GM12878 (cell line): ENCODE results near the gene SPDYE2B. TPM values are rescaled to one million over a fixed set of nuclear protein-coding genes. Genes with fewer than 3 reads are reported as not detected.
"Not testable (repeated sequence)": the region's sequence is repeated elsewhere in the genome, so short reads cannot be mapped to it uniquely, and the experiment has no call there.

Experiments used
- ATAC-seq: fragments of 200-7000 bp; cut with Tn5 transposase; 3 replicates; pipeline ENCODE4 v1.9.1; 2020; ENCODE audit warnings: mild to moderate bottlenecking, moderate library complexity
- BruUV-seq: library from RNA; stranded (reverse); fragments of 400-500 nt; replicated peaks from 2 replicates; lab custom pipeline; 2021; lab: Mats Ljungman, UMichigan
- CTCF ChIA-PET: fragments of 300-600 bp; sonication (Branson Sonifier 250); formaldehyde crosslinking; extraction: SDS; loops from one replicate; lab custom pipeline; 2021; ENCODE audit warnings: inconsistent platforms; lab: Yijun Ruan, JAX
- POLR2A ChIA-PET: fragments of 350-600 bp; formaldehyde crosslinking; extraction: SDS; loops from one replicate; lab custom pipeline; 2021; ENCODE audit warnings: inconsistent platforms; lab: Charles Lee
- RAD21 ChIA-PET: fragments of 300-600 bp; sonication (Branson Sonifier 250); formaldehyde crosslinking; loops from one replicate; lab custom pipeline; 2023; ENCODE audit warnings: antibody characterized with exemption; ENCODE audit not compliant: unreplicated experiment; lab: Charles Lee
- SMC1A ChIA-PET: fragments of 300-600 bp; sonication (Branson Sonifier 250); formaldehyde crosslinking; loops from one replicate; lab custom pipeline; 2023; ENCODE audit not compliant: unreplicated experiment, uncharacterized antibody; lab: Charles Lee
- DNase-seq: peaks from one replicate; pipeline ENCODE4 v3.0.0-alpha.2; 2011; ENCODE audit warnings: low read depth, low spot score
- FAIRE-seq: peaks from 3 replicates; lab custom pipeline; 2011; peaks lifted over from hg19 to GRCh38; lab: Jason Lieb, UNC
- H2AFZ ChIP-seq: 2 replicates; pipeline ENCODE4 v1.6.0; 2011; ENCODE audit warnings: low read depth, low read length, control low read depth; ENCODE audit not compliant: control insufficient read depth
- H3K27ac ChIP-seq: 2 replicates; pipeline ENCODE4 v1.5.1; 2011; ENCODE audit warnings: control low read depth; ENCODE audit not compliant: control insufficient read depth, insufficient read depth
- H3K27me3 ChIP-seq, 2 experiments: replicated peaks in 1 of 2; 2 replicates each; pipeline versions ENCODE4 v1.6.0 to v1.6.1; 2011; ENCODE audit warnings: low read length in 1 of 2; ENCODE audit not compliant: control insufficient read depth in 2 of 2, insufficient read depth in 2 of 2
- H3K36me3 ChIP-seq, 2 experiments: 2 replicates each; pipeline ENCODE4 v1.5.1; 2011; ENCODE audit warnings: low read length in 1 of 2; ENCODE audit not compliant: control insufficient read depth in 2 of 2, insufficient read depth in 2 of 2
- H3K4me1 ChIP-seq: 2 replicates; pipeline ENCODE4 v1.6.1; 2011; ENCODE audit warnings: mild to moderate bottlenecking, low read length, moderate library complexity, mixed read lengths; ENCODE audit not compliant: control insufficient read depth, insufficient read depth
- H3K4me2 ChIP-seq: 2 replicates; pipeline ENCODE4 v1.6.0; 2011; ENCODE audit warnings: control low read depth; ENCODE audit not compliant: control insufficient read depth, insufficient read depth
- H3K4me3 ChIP-seq: fragments of 200-600 bp; sonication (generic); 2 replicates; pipeline ENCODE4 v1.5.1; 2016
- H3K79me2 ChIP-seq: 2 replicates; pipeline ENCODE4 v1.6.0; 2011; ENCODE audit warnings: low read length; ENCODE audit not compliant: control insufficient read depth, insufficient read depth
- H3K9ac ChIP-seq: 2 replicates; pipeline ENCODE4 v1.8.0; 2011; ENCODE audit warnings: low read length, control low read depth, mixed read lengths; ENCODE audit not compliant: control insufficient read depth, insufficient read depth
- H3K9me3 ChIP-seq: replicated peaks from 3 replicates; pipeline ENCODE4 v1.5.1; 2011; ENCODE audit warnings: mild to moderate bottlenecking, low read length; ENCODE audit not compliant: control insufficient read depth, insufficient read depth
- H4K20me1 ChIP-seq: 2 replicates; pipeline ENCODE4 v1.6.0; 2011; ENCODE audit not compliant: control insufficient read depth, insufficient read depth
- whole genome bisulfite sequencing: methylation state at CpG from one replicate; pipeline ENCODE4 v1.1.6; 2016; ENCODE audit warnings: low lambda C conversion rate; ENCODE audit not compliant: insufficient replicate concordance, insufficient coverage; ENCODE audit errors: missing lambda C conversion rate; 5-methylcytosine and 5-hydroxymethylcytosine counted together
- in situ Hi-C: fragments of 300-500 bp; cut with MboI; formaldehyde crosslinking; loops from 9 replicates; pipeline ENCODE4 v1.14.3; 2018; ENCODE audit warnings: mixed read lengths
- intact Hi-C: fragments of 100-400 bp; cut with micrococcal nuclease; formaldehyde crosslinking; loops from one replicate; pipeline ENCODE4 v1.14.2; 2022; ENCODE audit not compliant: unreplicated experiment
- polyA plus RNA-seq, 11 experiments: library from polyadenylated mRNA; depleted of rRNA in 4 of 11; unstranded in 6 of 11; stranded (reverse) in 5 of 11; fragments of >200 nt; fragmentation: Nextera tagmentation in 4 of 11; fragmentation: Illumina TruSeq in 1 of 11; extraction: Ambion mirVana in 4 of 11; extraction: Trizol in 1 of 11; gene quantifications; 1 replicate in 1 of 11; 2 replicates in 10 of 11; pipeline versions ENCODE4 v1.2.1 to v1.2.3, GENCODE V29; 2011 to 2016; ENCODE audit warnings: inconsistent platforms in 2 of 11, missing spikeins in 2 of 11, low read depth in 1 of 11
- total RNA-seq, 4 experiments: library from RNA; depleted of rRNA in 3 of 4; stranded (reverse); fragments of >200 nt in 3 of 4; fragmentation: Illumina TruSeq in 1 of 4; extraction: Trizol in 1 of 4; gene quantifications; 2 replicates each; pipeline versions ENCODE4 v1.2.1 to v1.2.3, GENCODE V29; 2013 to 2021

SPDYE2B gene
- total and polyA plus RNA-seq, 10 of the 15 experiments (the other 5 are each of a cell fraction or from before 2014, with no cell fraction given), result 0.19 to 0.59 (median 0.32) TPM; not detected in 7

DNA sequence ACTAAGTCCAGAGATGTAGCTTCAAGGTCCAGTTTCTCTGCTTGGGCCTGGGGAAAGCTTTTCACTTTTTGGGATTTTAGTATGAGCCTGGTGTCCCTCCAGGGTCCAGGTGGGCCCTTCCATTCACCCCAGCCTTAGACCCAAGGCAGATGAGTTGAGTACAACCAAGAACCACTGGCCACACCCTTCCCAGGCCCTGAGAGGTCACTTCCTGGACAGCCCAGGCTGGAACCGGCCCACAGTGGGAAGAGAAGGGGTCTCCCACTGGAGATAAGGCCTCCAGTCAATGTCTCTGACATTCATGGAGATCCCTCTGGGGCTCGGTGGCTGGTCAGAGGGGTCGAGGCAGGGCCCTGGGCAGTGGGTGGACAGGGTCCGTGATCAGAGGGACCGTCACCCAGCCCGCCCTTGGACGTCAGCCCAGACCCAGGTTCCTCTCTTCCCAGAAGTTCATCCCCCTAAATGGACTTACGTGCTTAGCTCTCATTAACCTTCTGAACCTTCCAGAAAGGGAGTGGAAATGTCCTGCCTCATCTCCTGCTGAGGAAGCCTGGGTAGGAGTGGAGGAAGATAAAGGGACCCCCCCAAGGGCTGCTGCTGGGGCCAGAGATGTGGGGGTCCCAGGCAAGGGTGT is 22.7 kb upstream of the SPDYE2B start:
- H3K4me1 ChIP-seq, H3K4me2 ChIP-seq, H4K20me1 ChIP-seq, CTCF ChIA-PET, in situ Hi-C loops, intact Hi-C loops, RAD21 ChIA-PET, POLR2A ChIA-PET, BruUV-seq, H3K79me2 ChIP-seq, H3K27me3 ChIP-seq, H2AFZ ChIP-seq, SMC1A ChIA-PET, H3K9ac ChIP-seq, H3K9me3 ChIP-seq, H3K36me3 ChIP-seq, DNase-seq, FAIRE-seq, H3K4me3 ChIP-seq, ATAC-seq, H3K27ac ChIP-seq: not testable (repeated sequence)
- no CpG with 5 or more reads among the region's 8 CpGs for WGBS

GRCh38 chr7:102630622-102631021 is 19.5 kb upstream of the SPDYE2B start:
- H3K9me3 ChIP-seq, BruUV-seq, RAD21 ChIA-PET, H2AFZ ChIP-seq, ATAC-seq, H4K20me1 ChIP-seq, H3K79me2 ChIP-seq, intact Hi-C loops, in situ Hi-C loops, H3K4me1 ChIP-seq, H3K9ac ChIP-seq, H3K4me3 ChIP-seq, H3K4me2 ChIP-seq, CTCF ChIA-PET, H3K27ac ChIP-seq, FAIRE-seq, POLR2A ChIA-PET, H3K27me3 ChIP-seq, DNase-seq, SMC1A ChIA-PET, H3K36me3 ChIP-seq: not testable (repeated sequence)
- 83% methylated on average over 7 of the region's 9 CpGs for WGBS

DNA sequence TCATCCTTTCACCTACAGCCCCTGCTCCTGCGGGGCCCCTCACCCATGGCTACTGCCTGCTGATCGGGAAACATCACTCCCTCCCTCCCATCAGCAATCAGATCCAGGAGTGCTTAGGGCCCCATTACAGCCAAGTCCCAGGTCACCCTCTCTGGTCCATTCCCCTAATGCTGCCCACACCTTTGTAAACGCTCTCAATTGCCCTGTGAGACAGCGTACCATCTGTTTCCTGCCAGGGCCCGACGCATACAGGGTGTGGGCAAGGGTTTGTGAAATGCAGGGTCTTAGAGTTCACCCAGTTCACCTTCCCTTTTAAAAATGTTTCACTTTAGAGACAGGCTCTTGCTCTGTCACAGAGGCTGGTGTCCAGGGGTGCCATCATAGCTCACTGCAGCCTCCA is 15.8 kb upstream of the SPDYE2B start:
- H3K27ac ChIP-seq, POLR2A ChIA-PET, H3K4me3 ChIP-seq, H2AFZ ChIP-seq, DNase-seq, intact Hi-C loops, H3K36me3 ChIP-seq, H3K27me3 ChIP-seq, in situ Hi-C loops, H3K4me1 ChIP-seq, H3K9me3 ChIP-seq, RAD21 ChIA-PET, H3K4me2 ChIP-seq, H3K79me2 ChIP-seq, H3K9ac ChIP-seq, CTCF ChIA-PET, FAIRE-seq, H4K20me1 ChIP-seq, SMC1A ChIA-PET, ATAC-seq: not testable (repeated sequence)
- WGBS, result 81% methylated on average over 4 of the region's 6 CpGs
- TSS peak; percentile 48 for BruUV-seq

- intact Hi-C loops, H2AFZ ChIP-seq, H3K4me3 ChIP-seq, POLR2A ChIA-PET, RAD21 ChIA-PET, DNase-seq, in situ Hi-C loops, H3K9ac ChIP-seq, CTCF ChIA-PET, ATAC-seq, SMC1A ChIA-PET, H3K27ac ChIP-seq, H4K20me1 ChIP-seq, FAIRE-seq, H3K9me3 ChIP-seq, H3K27me3 ChIP-seq, H3K36me3 ChIP-seq, H3K4me2 ChIP-seq, H3K4me1 ChIP-seq, H3K79me2 ChIP-seq: not testable (repeated sequence)
- 96% methylated on average over 3 of the region's 5 CpGs for WGBS
- BruUV-seq, result TSS peak; percentile 73
These were observed 14.8 kb upstream of the SPDYE2B start for GRCh38 chr7:102635354-102635753.
